Measurements from ENCODE around the gene SYT1.

Gene SYT1

DNA sequence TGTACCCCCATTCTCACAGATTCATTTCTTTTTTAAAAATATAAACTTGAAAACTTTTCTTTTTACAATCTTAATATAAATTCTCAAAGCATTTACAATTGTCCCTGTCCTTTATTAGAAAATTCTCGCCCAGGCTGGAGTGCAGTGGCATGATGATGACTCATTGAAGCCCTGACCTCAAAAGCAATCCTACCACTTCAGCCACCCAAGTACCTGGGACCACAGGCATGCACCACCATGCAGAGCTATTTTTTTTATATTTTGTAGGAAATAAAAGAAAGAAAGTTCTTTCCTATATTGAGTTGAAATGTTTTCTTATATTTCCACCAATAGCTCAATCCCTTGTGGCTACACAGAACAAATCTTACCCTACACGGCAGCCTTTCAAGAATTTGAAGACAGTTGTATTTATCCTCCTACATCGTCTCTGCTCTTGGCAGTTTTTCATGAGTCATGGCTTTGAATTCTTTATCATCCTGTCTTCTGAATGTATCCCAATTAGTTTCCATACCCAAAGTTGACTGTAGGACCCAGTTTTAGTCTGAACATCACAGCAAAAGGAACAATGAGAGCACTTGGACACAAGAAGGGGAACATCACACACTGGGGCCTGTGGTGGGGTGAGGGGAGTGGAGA, 52.4 kb downstream of the SYT1 start:
- no peaks in the 10 kb centered on the region for H3K27me3 ChIP-seq
- H3K4me1 ChIP-seq, result no peaks in the 10 kb centered on the region
- H4K20me1 ChIP-seq, result peaks cover 0 to 7% (median 0%) of the 10 kb centered on the region in 11 experiments; a peak in 1 of 22 replicates
- H3K4me3 ChIP-seq, result no peak overlapping the region
- TF ChIP-seq Cebpa-rat (IDR thresholded peaks at IDR 0.05), result no peak
- no peak overlapping the region for H3K9ac ChIP-seq
- peaks cover 0 to 19% (median 6%) of the 10 kb centered on the region in 11 experiments; a peak in 13 of 22 replicates for H3K36me3 ChIP-seq
- H3K4me2 ChIP-seq, result no peak overlapping the region
- H3K27ac ChIP-seq, result no peak overlapping the region
- H3K9me3 ChIP-seq (replicated peaks in 1 of 11), result no peaks in the 10 kb centered on the region

GRCh38 chr12:78917513-78917912, 52.9 kb downstream of the SYT1 start:
- peaks cover 0 to 7% (median 0%) of the 10 kb centered on the region in 11 experiments; a peak in 1 of 22 replicates for H4K20me1 ChIP-seq
- no peak overlapping the region for H3K9ac ChIP-seq
- H3K9me3 ChIP-seq (replicated peaks in 1 of 11), result no peaks in the 10 kb centered on the region
- H3K27me3 ChIP-seq, result no peaks in the 10 kb centered on the region
- no peak for TF ChIP-seq Cebpa-rat (IDR thresholded peaks at IDR 0.05)
- H3K4me1 ChIP-seq, result no peaks in the 10 kb centered on the region
- no peak overlapping the region for H3K27ac ChIP-seq
- peaks cover 0 to 14% (median 6%) of the 10 kb centered on the region in 11 experiments; a peak in 12 of 22 replicates for H3K36me3 ChIP-seq
- H3K4me3 ChIP-seq, result no peak overlapping the region
- no peak overlapping the region for H3K4me2 ChIP-seq

- no peak overlapping the region for H3K4me2 ChIP-seq
- H4K20me1 ChIP-seq, result peaks cover 0 to 7% (median 0%) of the 10 kb centered on the region in 11 experiments; a peak in 1 of 22 replicates
- no peak overlapping the region for H3K27ac ChIP-seq
- H3K4me3 ChIP-seq, result no peak overlapping the region
- H3K27me3 ChIP-seq, result no peaks in the 10 kb centered on the region
- TF ChIP-seq Cebpa-rat (IDR thresholded peaks at IDR 0.05), result no peak
- H3K4me1 ChIP-seq, result no peaks in the 10 kb centered on the region
- peaks cover 0 to 14% (median 6%) of the 10 kb centered on the region in 11 experiments; a peak in 12 of 22 replicates for H3K36me3 ChIP-seq
- H3K9ac ChIP-seq, result no peak overlapping the region
- H3K9me3 ChIP-seq (replicated peaks in 1 of 11), result no peaks in the 10 kb centered on the region
Observed at GRCh38 chr12:78918268-78918667, 53.7 kb downstream of the SYT1 start.

GRCh38 chr12:78928200-78929074, 63.9 kb downstream of the SYT1 start:
- no peaks in the 10 kb centered on the region for H4K20me1 ChIP-seq
- H3K9ac ChIP-seq, result no peak overlapping the region
- no peak for TF ChIP-seq Cebpa-rat (IDR thresholded peaks at IDR 0.05)
- no peak overlapping the region for H3K4me2 ChIP-seq
- H3K4me3 ChIP-seq, result no peak overlapping the region
- peaks cover 5 to 54% (median 37%) of the 10 kb centered on the region in 11 experiments; a peak in 17 of 22 replicates for H3K36me3 ChIP-seq
- H3K9me3 ChIP-seq (replicated peaks in 1 of 11), result peaks cover 0 to 33% (median 17%) of the 10 kb centered on the region in 11 experiments; a peak in 13 of 22 replicates
- no peaks in the 10 kb centered on the region for H3K27me3 ChIP-seq
- no peak overlapping the region for H3K27ac ChIP-seq
- peaks cover 0 to 7% (median 4%) of the 10 kb centered on the region in 10 experiments; a peak in 6 of 20 replicates for H3K4me1 ChIP-seq

DNA sequence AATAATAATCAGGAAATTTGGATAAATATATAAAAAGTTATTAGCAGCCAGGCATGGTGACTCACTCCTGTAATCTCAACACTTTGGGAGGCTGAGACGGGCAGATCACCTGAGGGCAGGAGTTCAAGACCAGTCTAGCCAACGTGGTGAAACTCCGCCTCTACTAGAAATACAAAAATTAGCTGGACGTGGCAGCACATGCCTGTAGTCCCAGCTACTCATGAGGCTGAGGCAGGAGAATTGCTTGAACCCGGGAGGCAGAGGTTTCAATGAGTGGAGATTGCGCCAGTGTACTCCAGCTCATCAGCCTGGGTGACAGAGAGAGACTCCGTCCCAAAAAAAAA, 64.5 kb downstream of the SYT1 start:
- H3K9ac ChIP-seq, result no peak overlapping the region
- peaks cover 0 to 33% (median 17%) of the 10 kb centered on the region in 11 experiments; a peak in 13 of 22 replicates for H3K9me3 ChIP-seq (replicated peaks in 1 of 11)
- H3K27me3 ChIP-seq, result no peaks in the 10 kb centered on the region
- peaks cover 0 to 7% (median 4%) of the 10 kb centered on the region in 10 experiments; a peak in 6 of 20 replicates for H3K4me1 ChIP-seq
- no peak overlapping the region for H3K4me2 ChIP-seq
- no peak overlapping the region for H3K4me3 ChIP-seq
- H3K36me3 ChIP-seq, result peaks cover 5 to 60% (median 37%) of the 10 kb centered on the region in 11 experiments; a peak in 17 of 22 replicates
- no peak for TF ChIP-seq Cebpa-rat (IDR thresholded peaks at IDR 0.05)
- no peaks in the 10 kb centered on the region for H4K20me1 ChIP-seq
- H3K27ac ChIP-seq, result no peak overlapping the region

DNA sequence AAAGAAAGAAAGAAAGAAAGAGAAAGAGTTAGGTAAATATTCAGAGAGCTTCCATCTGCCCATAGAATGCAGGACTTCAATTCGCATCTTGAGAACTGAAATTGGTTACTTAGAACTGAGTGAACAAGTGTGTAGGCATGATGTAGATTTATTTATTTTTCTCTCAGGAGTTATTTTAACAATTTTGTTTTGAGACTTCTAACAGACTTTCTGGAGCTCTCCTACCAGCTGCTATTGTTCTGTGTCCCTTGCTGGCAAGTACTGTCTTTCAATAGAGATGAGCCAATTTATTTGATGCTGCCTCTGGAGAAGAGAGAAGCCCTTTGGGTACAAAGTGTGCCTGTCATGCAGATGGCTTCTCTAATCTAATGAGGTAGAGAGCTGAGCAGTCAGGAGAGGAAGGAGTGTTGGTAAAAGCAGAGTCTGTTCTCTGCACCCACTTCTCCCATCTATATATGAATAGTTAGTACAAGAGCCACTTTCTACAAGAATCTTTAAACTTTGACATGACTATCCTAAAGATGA, 67.0 kb downstream of the SYT1 start:
- H3K4me1 ChIP-seq, result peaks cover 0 to 7% (median 4%) of the 10 kb centered on the region in 10 experiments; a peak in 6 of 20 replicates

GRCh38 chr12:78933014-78933413, 68.4 kb downstream of the SYT1 start:
- Histone ChIP-seq H3K27me3 (no peaks in the 10 kb centered on the region), H3K9ac (no peak overlapping the region), H3K4me3 (no peak overlapping the region), H3K9me3 (replicated peaks in 1 of 11) (peaks cover 0 to 31% (median 17%) of the 10 kb centered on the region in 11 experiments; a peak in 13 of 22 replicates), H3K4me1 (no peaks in the 10 kb centered on the region), H3K27ac (no peak overlapping the region), H3K36me3 (peaks cover 9 to 63% (median 36%) of the 10 kb centered on the region in 11 experiments; a peak in 18 of 22 replicates), H4K20me1 (no peaks in the 10 kb centered on the region), H3K4me2 (no peak overlapping the region)
- TF ChIP-seq Cebpa-rat (IDR thresholded peaks at IDR 0.05), result no peak

More for the DNA sequence above, 67.0 kb downstream of the SYT1 start:
- Histone ChIP-seq H3K9ac (no peak overlapping the region), H3K36me3 (peaks cover 5 to 70% (median 37%) of the 10 kb centered on the region in 11 experiments; a peak in 18 of 22 replicates), H3K4me3 (no peak overlapping the region), H3K27me3 (no peaks in the 10 kb centered on the region), H4K20me1 (no peaks in the 10 kb centered on the region), H3K9me3 (replicated peaks in 1 of 11) (peaks cover 0 to 33% (median 17%) of the 10 kb centered on the region in 11 experiments; a peak in 13 of 22 replicates), H3K27ac (no peak overlapping the region), H3K4me2 (no peak overlapping the region)
- no peak for TF ChIP-seq Cebpa-rat (IDR thresholded peaks at IDR 0.05)

- no peak overlapping the region for H3K4me2 ChIP-seq
- no peak overlapping the region for H3K27ac ChIP-seq
- no peaks in the 10 kb centered on the region for H3K4me1 ChIP-seq
- no peaks in the 10 kb centered on the region for H4K20me1 ChIP-seq
- peaks cover 38 to 87% (median 52%) of the 10 kb centered on the region in 11 experiments for H3K36me3 ChIP-seq
- no peaks in the 10 kb centered on the region for H3K27me3 ChIP-seq
- H3K9me3 ChIP-seq (replicated peaks in 1 of 11), result peaks cover 0 to 22% (median 11%) of the 10 kb centered on the region in 11 experiments; a peak in 11 of 22 replicates
- TF ChIP-seq Cebpa-rat (IDR thresholded peaks at IDR 0.05), result no peak
- H3K9ac ChIP-seq, result no peak overlapping the region
- H3K4me3 ChIP-seq, result no peak overlapping the region
Observed at GRCh38 chr12:78938341-78939084, 73.9 kb downstream of the SYT1 start.
